COLO668 (cell line): Measurements from ENCODE around the gene B9D1.

ENCODE experiments used
- DNase-seq: peaks from one replicate; lab custom pipeline; 2025; ENCODE audit not compliant: unreplicated experiment; lab: John Stamatoyannopoulos, UW

Gene B9D1

DNA sequence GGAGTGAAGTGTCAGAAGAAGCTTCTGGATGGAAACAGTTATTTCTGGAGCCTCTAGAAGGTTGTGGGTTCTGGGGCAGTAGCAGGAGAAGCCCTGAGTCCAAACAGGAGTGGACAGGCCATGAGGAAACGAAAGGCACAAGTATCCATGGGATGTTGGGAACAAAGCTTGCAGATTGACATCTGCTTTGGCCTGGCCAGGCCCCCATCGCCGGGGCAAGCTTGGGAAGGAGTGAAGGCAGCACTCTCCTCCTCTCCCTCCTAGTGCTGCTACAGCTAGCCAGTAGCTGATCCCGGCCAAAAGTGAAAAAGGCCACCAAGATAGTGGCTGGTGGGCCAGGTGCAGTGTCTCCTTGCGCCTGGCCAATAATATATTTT, 40.4 kb downstream of the B9D1 start:
- no peak for DNase-seq

DNA sequence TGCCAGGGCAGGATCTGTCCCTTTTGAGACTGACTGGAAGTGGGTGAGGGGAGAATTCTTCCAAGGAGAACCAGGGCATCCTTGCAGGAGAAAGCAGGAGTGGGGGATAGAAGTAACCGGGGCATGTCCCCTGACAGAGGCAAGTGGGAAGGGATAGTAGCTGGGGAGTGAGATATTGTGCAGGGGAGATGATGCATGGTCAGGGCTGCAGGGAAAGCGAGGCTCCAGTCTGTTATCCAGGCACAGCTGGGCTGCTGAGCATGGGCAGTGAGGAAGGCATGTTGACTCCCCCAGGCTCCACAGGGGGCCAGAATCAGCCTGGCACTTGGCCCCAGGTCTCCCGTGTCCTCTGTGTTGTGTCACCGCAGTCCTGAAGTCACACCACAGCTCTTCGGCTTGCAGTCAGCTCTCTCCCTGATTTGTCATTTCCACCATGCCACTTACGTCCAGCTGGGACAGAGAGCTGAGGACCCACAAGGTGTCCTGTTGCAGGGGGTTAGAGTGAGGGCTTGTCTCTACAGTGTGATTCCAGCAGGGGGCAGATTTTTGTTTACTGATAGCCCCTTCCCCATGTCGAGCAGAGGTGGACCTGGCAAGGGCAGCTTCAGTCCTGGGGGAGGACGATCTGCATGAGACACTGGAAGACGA, 40.9 kb downstream of the B9D1 start:
- no peak for DNase-seq

DNA sequence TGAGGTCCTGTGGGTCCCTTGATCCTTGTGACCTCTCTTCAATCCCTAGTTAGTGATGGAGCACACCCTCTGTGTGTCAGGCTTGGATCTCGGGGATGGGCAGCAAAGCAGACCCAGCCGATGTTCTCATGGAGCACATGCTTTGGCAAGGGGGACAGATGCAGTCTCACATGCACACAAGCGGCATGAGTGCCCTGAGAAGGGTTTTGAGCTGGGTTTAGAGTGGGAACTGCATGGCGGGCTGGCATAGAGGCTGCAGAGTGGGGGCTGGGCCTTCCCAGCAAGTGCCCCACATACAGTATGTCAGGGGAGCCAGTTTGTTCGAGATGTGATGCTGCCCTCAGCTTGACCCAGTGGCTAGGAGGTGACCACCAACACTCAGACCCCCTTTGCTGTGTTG, 41.6 kb downstream of the B9D1 start:
- no peak for DNase-seq

DNA sequence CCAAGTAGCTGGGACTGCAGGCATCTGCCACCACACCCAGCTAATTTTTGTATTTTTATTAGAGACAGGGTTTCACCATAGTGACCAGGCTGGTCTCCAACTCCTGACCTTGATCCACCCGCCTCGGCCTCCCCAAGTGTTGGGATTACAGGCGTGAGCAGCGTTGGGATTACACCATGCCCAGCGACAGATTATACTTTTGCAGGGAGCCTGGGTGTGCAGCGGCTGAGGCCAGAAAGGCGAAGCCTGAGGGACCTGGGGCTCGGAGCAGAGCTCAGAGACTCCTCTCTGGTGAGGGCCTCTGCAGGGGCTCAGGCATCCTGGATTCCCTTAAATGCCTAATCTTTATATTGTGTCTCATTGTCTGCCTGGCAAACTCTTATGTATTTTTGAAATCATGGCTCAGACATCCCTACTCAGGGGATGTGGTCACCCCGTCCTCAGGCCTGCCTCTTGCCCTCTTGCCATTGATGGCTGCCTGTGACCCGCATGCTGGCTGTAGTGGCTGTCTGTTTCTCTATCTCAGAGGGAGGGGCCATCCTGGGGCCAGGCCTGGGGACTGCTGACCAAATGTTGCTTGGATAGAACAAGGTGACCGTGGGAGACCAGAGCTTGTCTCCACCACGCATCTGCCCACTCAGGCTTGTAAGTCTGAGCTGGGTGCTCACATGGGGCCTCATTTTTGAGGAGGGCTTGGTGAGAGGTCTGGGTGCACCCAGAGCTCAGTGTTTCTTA, 42.6 kb downstream of the B9D1 start:
- no peak for DNase-seq

DNA sequence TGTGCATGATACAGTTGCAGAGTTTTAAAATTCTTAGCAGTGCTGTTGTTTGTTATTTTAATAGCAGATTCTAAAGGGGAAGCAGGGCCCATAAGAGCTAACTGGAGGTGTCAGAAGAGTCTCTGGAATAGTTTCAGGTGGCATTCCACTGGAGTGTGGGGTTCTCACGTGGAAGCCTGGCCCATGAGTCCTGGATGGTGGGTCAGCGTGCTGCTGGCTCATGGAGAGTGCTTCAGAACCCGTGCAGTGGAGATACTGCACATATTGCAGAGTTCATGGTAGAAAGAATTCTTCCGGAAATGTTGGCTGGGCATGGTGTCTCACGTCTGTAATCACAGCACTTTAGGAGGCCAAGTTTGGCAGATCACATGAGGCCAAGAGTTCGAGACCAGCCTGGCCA, 43.9 kb downstream of the B9D1 start:
- no peak for DNase-seq

DNA sequence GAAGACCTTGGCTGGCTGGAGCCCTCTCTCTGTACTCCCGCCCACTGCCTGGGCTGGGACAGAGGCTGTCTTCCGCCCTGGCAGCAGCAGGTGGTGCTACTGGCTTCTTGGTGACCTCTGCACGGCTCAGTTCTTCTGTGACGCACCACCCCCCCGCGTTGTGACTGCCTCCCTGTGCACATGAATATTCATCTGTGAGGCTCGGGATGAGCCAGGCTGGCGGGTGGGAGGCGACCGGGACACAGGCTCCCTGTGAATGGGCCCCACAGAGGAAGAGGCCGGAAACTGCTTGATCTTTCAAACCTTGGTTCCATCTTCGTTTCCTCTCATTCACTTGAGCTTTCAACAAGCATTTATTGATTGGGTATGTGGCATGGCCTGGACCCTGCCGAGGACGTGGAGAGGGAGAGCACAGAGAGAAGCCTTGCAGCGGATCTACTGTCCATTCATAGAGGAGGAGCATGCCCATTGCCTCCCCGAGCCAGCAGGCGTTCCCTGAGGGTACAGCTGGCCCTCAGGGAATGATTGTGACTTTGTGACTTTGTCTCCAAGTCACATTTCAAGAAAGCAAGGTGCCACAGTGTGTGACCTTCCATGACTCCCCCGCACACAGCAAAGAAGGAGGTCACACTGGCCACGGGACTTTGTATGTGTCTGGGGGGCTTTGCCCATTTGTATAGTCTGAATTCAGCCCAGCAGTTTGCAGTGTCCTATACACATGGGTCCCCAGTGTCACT, 45.0 kb downstream of the B9D1 start:
- DNase-seq = no peak

DNA sequence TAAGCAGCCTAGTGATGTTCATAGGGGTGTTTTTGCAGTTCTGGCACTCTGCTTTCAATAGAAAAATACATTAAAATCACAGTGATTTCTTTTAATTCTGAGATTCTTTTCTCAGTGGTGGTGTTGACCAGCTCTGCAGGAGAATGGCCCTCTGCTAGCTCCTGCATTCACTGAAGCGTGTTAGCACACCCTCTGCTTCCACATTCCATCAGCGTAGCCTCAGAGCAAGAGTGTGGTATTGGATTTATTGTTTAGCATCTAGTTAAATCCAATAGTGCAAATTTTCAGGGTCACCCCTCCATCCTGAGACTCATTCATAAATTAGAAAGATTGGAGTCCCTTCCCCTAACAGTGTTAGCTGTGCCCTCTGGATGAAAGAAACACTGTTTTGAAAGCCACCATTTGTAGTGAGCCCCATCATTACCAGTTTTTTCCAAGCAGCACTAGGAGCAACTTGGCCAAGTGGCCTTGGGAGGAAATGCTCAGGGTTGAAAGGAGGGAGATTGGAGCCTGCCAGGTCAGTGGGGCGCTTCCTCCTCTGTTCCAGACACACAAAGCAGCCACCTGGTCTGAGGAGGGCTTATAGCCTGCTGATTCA, 45.7 kb downstream of the B9D1 start:
- no peak for DNase-seq

DNA sequence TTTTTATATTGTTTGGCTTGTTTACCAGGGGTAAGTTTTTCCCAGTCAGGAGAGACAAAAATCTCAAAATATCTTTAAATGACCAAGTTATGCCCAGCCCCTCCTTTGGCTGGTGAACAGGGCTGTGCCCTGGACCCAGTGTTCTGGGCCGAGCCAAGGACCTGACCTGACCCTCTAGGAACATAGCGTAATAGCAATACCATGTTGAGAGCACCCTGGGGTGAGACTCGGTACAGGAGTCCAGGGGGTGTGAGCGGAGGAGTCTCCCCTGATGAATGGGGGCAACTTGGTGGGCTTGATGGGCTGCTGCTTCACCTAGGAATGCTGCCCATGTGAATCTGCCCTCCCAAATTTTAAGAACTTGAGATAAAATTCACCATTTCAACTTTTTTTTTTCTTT, 47.4 kb downstream of the B9D1 start:
- no peak for DNase-seq

DNA sequence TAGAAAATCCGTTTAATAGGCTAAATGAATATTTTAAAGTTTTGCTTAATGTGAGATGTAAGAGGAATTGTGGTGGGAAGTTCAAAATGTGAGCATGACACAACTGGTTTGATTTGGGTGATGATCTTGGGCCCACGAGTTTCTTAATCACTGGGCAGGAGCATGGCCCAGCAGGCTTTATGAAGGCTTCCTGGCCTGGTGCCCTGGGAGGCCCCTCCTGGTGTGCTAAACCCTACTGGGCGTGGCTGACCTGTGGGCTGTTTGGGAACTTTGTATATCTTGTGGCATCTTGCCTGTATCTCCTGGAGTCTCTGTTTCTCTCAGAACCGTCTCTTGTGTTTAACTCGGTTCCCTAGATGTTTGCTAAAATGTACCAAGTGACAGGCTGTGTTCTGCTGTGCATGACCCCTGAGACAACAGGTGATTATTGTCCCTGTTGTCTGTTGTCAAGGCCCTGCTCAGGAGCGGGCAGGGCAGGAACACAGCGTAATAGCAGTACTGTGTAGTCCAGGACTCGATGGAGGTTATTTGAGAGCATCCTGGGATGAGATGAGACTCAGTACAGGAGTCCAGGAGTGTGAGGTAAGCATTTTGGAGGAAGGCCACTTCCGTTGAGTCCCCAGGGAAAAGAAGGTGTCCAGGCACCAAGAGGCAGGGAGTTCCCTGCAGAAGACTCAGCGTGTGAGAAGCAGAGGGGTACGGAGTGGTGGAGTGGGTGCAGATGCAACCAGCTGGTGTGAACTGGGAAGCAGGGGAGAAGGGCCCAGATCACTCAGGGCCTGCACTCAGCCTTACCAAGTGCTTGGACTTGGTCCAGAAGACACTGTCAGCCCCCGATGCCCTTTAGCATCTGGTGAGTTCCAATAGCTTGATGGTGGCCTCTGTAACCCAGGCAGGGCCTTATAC, 48.5 kb downstream of the B9D1 start:
- no peak for DNase-seq

DNA sequence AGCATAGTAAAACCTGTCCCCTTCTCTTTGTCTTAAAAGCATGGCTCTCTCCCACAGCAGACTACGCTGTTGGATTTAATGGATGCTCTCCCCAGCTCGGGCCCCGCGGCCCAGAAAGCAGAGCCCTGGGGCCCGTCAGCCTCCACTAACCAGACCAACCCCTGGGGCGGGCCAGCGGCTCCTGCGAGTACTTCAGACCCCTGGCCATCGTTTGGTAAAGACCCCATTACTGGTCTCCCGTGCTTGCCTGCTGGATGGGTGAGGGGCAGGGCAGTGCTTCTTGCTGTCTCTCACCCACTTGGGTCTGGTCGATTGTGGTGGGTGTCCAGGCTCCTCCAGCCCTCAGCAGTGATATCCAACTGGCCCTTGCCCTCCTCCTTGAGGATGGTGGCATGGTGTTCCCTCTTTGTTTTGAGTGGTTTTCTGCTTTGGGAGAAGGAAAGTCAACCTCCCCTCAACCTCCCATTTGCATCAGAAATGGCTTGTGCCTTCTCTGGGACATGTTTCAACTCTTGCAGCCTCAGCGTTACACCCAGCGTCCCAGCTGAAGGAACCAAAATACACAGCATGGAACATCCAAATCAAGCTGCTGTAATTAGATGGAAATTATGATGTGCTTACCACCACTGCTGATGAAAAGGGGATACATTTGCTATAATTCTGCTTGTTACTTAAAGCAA, 49.3 kb downstream of the B9D1 start:
- DNase-seq = no peak

DNA sequence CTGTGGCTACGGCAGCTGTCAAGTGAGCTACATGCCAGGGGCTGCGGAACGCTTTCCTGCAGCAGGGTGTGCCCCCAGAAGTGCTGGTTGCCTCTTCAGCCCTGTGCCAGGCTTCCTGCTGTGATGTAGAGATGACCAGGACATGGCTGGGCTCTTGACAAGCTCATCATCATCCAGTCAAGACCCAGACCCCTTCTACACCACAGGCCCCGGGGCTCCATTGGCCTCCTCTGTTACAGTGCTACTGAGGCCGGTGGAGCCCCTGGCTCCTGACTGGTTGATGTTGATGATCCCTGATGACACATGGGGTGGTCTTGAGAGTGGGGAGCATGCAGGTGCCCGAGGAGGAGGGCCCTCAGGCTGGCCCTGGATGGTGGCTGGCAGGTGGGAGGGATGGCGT, 50.1 kb downstream of the B9D1 start:
- DNase-seq = no peak

DNA sequence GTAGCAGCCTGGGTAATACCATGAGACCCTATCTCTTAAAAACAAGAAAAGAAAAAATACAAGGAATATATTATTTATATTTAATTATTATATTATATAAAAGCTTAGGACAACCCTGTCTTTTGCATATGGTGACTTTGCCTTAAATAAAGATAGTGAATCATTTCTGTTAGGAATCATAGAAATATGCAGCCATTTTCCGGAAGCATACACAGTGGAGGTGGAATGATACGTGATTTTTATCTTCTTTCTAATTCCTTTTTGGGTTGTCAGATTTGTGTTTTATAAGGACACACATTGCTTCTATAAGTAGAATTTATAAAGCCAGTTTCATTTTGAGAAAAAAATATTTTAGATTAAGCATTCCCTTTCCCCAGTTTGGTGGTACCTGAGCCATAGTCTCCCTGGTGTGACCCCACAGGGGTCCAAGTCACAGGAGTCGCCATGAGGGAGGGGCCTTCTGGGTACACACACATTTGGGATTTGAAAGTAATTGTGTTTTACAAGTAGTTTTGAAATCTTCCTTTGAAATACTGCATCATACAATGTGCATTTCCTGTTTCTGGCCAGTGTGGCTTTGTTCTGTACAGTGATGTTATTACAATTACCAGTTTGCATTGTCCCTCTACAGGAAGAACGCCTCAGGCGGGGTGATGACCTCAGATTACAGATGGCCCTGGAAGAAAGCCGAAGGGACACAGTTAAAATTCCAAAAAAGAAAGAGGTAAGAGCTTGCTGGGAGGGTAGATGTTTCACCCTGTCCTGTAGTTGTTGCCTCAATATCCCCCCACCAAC, 50.9 kb downstream of the B9D1 start:
- DNase-seq = no peak

DNA sequence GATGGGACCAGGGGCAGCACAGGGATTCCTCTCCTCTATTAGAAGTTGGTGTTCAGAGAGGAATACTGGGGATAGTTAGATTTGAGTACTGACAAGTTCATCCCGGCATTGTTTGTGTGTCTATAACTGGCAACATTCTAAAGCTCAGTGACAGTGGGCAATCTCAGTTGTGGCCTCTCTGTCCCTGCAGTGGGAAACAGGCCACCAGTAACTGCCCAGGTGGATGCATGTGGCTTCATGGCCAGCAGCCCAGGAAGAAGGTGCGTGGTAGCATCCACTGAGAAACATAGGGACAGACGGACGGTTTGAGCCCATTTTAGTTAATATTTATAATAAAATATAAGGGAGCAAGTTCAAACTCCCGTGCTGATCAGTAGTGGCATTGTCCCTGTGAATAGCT, 51.5 kb downstream of the B9D1 start:
- DNase-seq = no peak

DNA sequence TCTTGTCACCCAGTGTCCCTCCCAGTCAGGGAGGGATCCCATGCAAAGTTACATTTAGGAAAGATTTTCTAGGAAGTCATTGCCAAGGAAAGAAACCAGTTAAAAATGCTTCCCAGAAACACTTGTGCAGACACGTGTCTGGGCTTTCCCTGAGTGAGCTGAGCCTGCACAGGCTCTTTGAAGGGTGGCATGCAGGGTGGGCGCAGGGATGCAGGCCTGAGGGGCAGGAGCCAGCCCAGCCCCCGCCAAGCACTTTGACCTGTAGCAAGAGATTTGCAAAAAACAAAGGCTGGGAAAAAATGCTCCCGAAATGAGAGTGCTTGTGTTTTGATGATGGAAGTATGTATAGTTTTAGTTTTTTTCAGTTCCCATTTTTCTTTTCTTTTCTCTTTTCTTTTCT, 52.4 kb downstream of the B9D1 start:
- DNase-seq = no peak

DNA sequence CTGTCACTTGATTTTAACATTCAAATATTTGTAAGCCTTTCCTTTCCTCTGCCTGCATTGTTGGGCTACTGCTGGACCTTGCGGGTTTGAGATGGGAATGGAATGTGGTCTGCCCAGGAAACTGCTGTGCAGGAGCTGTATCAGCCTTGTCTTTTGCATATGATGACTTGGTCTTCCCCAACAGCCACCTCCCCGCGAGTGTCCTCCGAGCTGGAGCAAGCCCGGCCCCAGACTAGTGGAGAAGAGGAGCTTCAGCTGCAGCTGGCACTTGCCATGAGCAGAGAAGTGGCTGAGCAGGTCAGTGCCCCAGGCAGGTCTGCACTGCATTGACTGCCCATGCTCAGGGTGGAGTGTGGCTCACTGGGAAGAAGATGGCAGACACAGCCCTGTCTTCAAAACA, 52.8 kb downstream of the B9D1 start:
- no peak for DNase-seq

DNA sequence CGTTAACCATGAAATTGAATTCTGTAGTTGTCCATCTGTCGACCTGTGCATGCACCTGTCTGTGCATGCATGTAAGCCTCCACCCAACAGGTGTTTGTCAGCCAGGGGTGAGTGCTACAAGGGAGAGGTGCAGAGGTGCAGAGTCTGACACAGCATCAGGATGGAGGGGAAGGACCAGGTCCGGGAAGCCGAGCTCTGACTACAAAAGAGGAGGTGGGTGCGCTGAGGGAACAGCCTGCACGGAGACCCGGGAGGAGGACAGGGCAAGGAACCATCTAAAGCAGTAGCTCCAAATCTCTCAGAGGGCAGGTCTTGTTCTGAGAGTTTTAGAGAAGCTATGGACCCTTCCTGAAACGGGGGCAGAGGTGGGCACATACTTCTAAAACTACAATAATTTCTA, 54.1 kb downstream of the B9D1 start:
- peak; percentile 1 for DNase-seq

DNA sequence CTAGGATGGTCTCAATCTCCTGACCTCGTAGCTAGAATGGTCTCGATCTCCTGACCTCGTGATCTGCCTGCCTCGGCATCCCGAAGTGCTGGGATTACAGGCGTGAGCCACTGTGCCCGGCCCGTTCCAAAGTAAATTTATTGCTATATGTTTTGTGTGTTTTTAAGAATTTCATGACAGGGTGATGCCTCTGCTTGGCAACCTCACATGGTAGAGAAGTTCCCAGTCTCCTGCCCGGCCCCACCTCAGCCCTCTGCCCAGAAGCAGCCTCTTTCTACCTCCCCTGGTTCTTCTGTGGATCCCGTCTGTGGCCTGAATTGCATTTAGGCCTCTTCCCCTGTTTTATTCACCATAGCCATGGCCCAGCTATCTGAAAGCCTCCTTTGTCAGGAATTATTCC, 55.0 kb downstream of the B9D1 start:
- DNase-seq = no peak

DNA sequence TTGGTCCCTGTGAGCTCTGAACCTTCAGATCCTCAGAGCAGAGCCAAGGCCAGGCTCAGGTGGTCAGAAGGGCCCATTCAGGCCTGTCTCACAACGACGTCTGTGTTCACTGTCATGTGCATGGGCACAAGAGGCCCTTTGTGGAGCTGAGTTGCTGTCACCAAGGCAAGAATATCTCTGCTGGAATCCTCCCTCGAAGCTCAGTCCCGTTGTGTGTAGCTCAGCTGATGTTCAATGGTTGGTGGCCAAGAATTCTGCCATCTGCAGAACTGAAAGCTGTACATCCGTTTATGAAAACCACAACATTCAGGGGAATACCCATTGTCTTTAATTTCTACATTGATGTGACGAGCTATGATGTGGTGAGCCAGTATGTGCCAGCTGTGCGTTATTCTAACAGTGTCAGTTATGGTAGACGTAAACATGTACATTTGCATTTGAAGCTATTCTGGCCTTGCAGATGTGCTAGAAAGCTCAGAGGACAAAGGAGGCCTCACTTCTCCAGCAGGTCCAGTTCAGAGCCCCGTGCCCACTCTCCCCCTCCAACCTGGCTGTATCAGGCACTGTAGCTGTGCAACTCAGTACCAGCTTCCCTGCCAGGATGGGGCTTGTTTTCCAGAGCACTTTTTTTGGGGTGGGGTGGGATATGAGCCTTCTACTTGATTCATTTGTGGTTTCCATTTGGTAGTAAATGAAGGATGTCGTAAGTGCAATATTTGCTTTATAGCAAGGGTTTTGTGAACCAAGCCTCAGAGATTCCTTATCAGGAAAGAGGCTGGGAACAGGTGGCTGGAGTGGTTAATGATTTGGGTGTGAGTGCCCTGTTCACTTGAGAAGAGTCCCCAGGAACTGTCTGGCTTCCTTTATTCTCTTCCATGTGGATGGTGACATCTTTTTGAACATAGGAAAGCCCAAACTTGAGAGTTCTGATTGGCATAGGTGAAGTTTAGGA, 56.1 kb downstream of the B9D1 start:
- no peak for DNase-seq
